Measurements from ENCODE around the gene ST14. TPM values are rescaled to one million over a fixed set of nuclear protein-coding genes. Genes with fewer than 3 reads are reported as not detected.

Gene ST14
- total RNA-seq, 1 experiment from 2014 or later: 298 TPM

DNA sequence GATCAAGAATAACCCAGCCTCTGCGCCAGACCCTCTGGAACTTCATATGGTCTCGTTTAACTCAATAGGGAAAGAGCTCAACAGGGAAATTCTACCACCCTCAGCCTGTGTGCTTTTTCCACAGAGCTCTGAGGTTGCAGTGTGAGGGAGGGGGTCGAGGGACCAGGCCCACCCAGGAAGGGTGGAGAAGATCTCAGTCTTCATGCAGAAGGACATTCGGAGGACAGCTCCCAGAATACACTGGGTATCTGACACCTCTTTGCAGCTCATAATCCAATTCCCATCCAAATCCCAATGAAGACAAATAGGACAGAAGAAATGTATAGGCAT lies 56.6 kb downstream of the ST14 start:
- no TSS peak for BruUV-seq (replicated peaks)
- intact Hi-C loops (cut with micrococcal nuclease; ENCODE audit: unreplicated experiment): loop anchor here (10.0 kb wide), 1 partner anchor 649 kb away; no protein-coding TSS in a partner anchor
- H3K4me1 ChIP-seq: peaks cover 13% of the 10 kb centered on the region; the same call in 1 of the 2 replicates
- Mint-ChIP-seq H3K9me3 (ENCODE audit: unreplicated experiment) (no peaks in the 10 kb centered on the region), H3K4me3 (ENCODE audit: unreplicated experiment) (no peak overlapping the region), H3K27ac (ENCODE audit: unreplicated experiment) (no peak overlapping the region), H3K27me3 (ENCODE audit: insufficient read depth, unreplicated experiment) (no peaks in the 10 kb centered on the region), H3K36me3 (ENCODE audit: insufficient read depth, unreplicated experiment) (peaks cover 58% of the 10 kb centered on the region), H3K4me1 (ENCODE audit: low read depth, unreplicated experiment) (peaks cover 9% of the 10 kb centered on the region)
- no peak for DNase-seq
- no peak overlapping the region for H3K4me3 ChIP-seq (ENCODE audit: low read depth, low read length)
- ChIA-PET CTCF (no interaction called here), POLR2A (interaction anchor here (0.6 kb wide), 1 partner anchor 214 kb away, joined by 14 read pairs; the partner anchor contains the start of gene PRDM10)
- H3K27me3 ChIP-seq (replicated peaks; ENCODE audit: control insufficient read depth, insufficient read depth, low read length): no peaks in the 10 kb centered on the region
- TF ChIP-seq, protein P1, sequence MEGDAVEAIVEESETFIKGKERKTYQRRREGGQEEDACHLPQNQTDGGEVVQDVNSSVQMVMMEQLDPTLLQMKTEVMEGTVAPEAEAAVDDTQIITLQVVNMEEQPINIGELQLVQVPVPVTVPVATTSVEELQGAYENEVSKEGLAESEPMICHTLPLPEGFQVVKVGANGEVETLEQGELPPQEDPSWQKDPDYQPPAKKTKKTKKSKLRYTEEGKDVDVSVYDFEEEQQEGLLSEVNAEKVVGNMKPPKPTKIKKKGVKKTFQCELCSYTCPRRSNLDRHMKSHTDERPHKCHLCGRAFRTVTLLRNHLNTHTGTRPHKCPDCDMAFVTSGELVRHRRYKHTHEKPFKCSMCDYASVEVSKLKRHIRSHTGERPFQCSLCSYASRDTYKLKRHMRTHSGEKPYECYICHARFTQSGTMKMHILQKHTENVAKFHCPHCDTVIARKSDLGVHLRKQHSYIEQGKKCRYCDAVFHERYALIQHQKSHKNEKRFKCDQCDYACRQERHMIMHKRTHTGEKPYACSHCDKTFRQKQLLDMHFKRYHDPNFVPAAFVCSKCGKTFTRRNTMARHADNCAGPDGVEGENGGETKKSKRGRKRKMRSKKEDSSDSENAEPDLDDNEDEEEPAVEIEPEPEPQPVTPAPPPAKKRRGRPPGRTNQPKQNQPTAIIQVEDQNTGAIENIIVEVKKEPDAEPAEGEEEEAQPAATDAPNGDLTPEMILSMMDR (IDR thresholded peaks at IDR 0.05; ENCODE audit: insufficient read depth in 1 of 2, low read depth in 1 of 2, low read length in 1 of 2, severe bottlenecking in 1 of 2, unreplicated experiment in 1 of 2): no peak
- H3K9me3 ChIP-seq: no peaks in the 10 kb centered on the region
- no peaks in the 10 kb centered on the region for H3K36me3 ChIP-seq (ENCODE audit: control insufficient read depth, insufficient read depth, low read length)

DNA sequence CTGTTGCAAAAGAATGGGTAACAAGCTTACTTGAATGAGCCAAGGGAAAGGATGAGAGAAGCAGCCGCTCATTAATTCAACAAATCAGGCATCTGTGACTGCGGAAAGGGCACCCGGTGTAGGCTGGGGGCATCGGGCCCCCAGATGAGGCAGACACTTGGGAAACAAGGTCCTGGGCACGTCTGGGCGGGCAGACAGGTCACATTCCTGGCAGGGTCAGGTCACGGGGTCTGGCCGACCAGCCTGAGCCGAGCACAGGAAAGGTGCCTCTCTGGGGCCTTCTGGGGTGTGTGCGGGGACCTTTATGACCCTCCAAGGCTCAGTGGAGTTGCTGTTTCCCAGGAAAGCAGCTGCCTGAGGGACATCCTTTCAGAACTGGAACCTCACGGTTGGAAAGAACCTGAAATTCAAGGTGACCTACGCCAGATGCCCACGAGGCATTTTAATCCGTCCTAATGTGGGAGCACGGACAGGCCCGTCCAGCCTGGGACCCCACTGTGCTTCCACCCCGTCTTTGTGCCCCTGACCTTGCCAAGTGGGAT lies 57.1 kb downstream of the ST14 start:
- no peaks in the 10 kb centered on the region for H3K36me3 ChIP-seq (ENCODE audit: control insufficient read depth, insufficient read depth, low read length)
- peaks cover 13% of the 10 kb centered on the region; the same call in 1 of the 2 replicates for H3K4me1 ChIP-seq
- no TSS peak for BruUV-seq (replicated peaks)
- CTCF ChIA-PET: no interaction called here
- DNase-seq: peak; percentile 11 to 39
- no peaks in the 10 kb centered on the region for H3K9me3 ChIP-seq
- H3K4me1 Mint-ChIP-seq (ENCODE audit: low read depth, unreplicated experiment): peaks cover 9% of the 10 kb centered on the region
- H3K9me3 Mint-ChIP-seq (ENCODE audit: unreplicated experiment): no peaks in the 10 kb centered on the region
- H3K27me3 Mint-ChIP-seq (ENCODE audit: insufficient read depth, unreplicated experiment): no peaks in the 10 kb centered on the region
- no peaks in the 10 kb centered on the region for H3K27me3 ChIP-seq (replicated peaks; ENCODE audit: control insufficient read depth, insufficient read depth, low read length)
- POLR2A ChIA-PET: interaction anchor here (0.6 kb wide), 1 partner anchor 214 kb away, joined by 14 read pairs; the partner anchor contains the start of gene PRDM10
- TF ChIP-seq, protein P1 (IDR thresholded peaks at IDR 0.05; ENCODE audit: insufficient read depth in 1 of 2, low read depth in 1 of 2, low read length in 1 of 2, severe bottlenecking in 1 of 2, unreplicated experiment in 1 of 2): no peak
- intact Hi-C loops (cut with micrococcal nuclease; ENCODE audit: unreplicated experiment): loop anchor here (10.0 kb wide), 1 partner anchor 648 kb away; no protein-coding TSS in a partner anchor
- H3K27ac Mint-ChIP-seq (ENCODE audit: unreplicated experiment): no peak overlapping the region
- H3K36me3 Mint-ChIP-seq (ENCODE audit: insufficient read depth, unreplicated experiment): peaks cover 53% of the 10 kb centered on the region
- H3K4me3 Mint-ChIP-seq (ENCODE audit: unreplicated experiment): no peak overlapping the region
- H3K4me3 ChIP-seq (ENCODE audit: low read depth, low read length): no peak overlapping the region

DNA sequence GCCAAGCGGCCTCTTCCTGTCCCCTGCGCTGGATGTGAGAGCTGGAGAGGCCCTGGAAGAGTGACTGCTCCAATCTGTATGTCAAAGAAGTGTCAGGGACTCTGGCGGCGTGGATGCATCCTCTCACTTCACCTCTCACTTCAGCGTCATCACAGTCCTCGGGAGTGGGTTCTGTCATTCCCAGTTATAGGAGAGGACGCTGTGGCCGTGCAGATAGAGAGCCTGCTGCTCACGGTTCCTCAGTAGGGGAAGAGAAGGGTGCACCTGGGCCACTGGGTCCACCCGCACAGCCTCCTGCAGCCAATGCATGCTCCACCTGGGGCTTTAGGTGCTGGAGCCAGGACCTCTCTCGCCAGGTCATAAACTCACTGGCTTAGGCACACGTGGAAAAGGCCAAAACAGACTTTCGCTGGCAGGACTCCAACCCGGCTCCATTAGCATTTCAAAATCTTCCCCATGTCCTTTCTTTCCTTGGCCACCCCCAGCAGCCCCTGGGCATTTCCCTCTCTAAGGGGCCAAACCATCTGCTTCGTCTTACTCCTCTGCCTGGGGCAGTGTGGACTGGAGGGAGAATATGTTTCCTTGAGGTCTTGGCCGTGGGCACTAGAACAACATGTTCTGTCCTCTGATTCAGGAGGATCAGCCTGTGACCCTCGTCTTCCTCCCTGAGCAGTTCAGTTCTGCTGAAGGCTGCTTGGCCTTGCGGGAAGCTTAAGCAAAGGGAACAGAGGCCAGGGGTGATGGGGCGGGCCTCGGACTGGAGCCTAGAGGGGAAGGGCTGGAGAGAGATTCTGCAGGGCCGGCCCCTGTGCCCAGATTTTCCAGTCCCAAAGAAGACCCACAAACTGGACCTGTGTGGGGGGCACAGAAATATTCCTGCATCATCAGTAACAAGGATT lies 57.8 kb downstream of the ST14 start:
- H3K4me1 Mint-ChIP-seq (ENCODE audit: low read depth, unreplicated experiment): peaks cover 9% of the 10 kb centered on the region
- no peaks in the 10 kb centered on the region for H3K27me3 Mint-ChIP-seq (ENCODE audit: insufficient read depth, unreplicated experiment)
- peak in 1 of 2 experiments; percentile 12 for DNase-seq
- H3K4me3 ChIP-seq (ENCODE audit: low read depth, low read length): no peak overlapping the region
- H3K9me3 Mint-ChIP-seq (ENCODE audit: unreplicated experiment): no peaks in the 10 kb centered on the region
- peaks cover 46% of the 10 kb centered on the region for H3K36me3 Mint-ChIP-seq (ENCODE audit: insufficient read depth, unreplicated experiment)
- H3K4me3 Mint-ChIP-seq (ENCODE audit: unreplicated experiment): no peak overlapping the region
- no peaks in the 10 kb centered on the region for H3K36me3 ChIP-seq (ENCODE audit: control insufficient read depth, insufficient read depth, low read length)
- peak overlapping the region; percentile 1 for H3K27ac Mint-ChIP-seq (ENCODE audit: unreplicated experiment)
- H3K4me1 ChIP-seq: peaks cover 13% of the 10 kb centered on the region; the same call in 1 of the 2 replicates
- no peaks in the 10 kb centered on the region for H3K27me3 ChIP-seq (replicated peaks; ENCODE audit: control insufficient read depth, insufficient read depth, low read length)
- CTCF ChIA-PET: no interaction called here
- BruUV-seq (replicated peaks): no TSS peak
- no peaks in the 10 kb centered on the region for H3K9me3 ChIP-seq
- intact Hi-C loops (cut with micrococcal nuclease; ENCODE audit: unreplicated experiment): loop anchor here (10.0 kb wide), 1 partner anchor 647 kb away; no protein-coding TSS in a partner anchor
- TF ChIP-seq, protein P1 (IDR thresholded peaks at IDR 0.05; ENCODE audit: insufficient read depth in 1 of 2, low read depth in 1 of 2, low read length in 1 of 2, severe bottlenecking in 1 of 2, unreplicated experiment in 1 of 2): no peak
- POLR2A ChIA-PET: no interaction called here

Measured in Caco-2 (cell line).